LNCaP clone FGC (cell line): Measurements from ENCODE around the gene RAB3B.
"Not testable (repeated sequence)": the region's sequence is repeated elsewhere in the genome, so short reads cannot be mapped to it uniquely, and the experiment has no call there.

Experiments
- DNase-seq: peaks from one replicate; pipeline ENCODE4 v3.0.0-alpha.2; 2011; ENCODE audit warnings: low read depth
- H3K4me3 ChIP-seq: 2 replicates; pipeline ENCODE4 v1.5.1; 2011; ENCODE audit warnings: mild to moderate bottlenecking, low read depth, low read length, control low read depth
- TF ChIP-seq, protein P1 (sequence below): IDR thresholded peaks from 2 replicates; pipeline ENCODE4 v1.5.1; 2012; ENCODE audit warnings: mild to moderate bottlenecking; ENCODE audit not compliant: control insufficient read depth, insufficient read depth; ENCODE audit errors: extremely low read depth

The RAB3B gene

DNA sequence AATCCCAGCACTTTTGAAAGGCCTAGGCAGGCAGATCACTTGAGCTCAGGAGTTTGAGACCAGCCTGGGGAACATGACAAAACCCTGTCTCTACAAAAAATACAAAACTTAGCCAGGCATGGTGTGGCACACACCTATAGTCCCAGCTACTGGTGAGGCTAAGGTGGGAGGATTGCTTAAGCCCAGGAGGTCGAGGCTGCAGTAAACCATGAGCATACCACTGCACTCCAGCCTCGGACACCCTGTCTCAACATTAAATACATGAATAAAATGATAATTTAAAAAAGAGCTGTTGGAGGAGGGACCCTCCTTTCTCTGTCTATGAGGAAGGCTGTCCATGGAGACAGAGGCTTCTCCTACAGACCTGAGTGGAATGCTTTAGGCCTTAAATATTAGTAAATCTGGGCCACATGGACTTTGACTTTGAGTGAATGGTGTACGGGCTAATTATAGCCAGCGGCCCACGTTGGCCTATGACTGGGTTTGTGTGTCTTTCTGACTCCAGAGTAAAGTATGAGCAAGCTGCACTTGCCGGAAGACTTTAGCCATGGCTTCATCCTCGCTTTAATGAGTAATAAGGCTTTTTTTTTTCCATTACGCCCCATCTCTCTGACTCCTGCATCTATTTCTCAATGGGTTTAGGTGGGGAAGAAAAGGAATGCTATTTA lies 21.3 kb downstream of the RAB3B start:
- TF ChIP-seq, protein P1, sequence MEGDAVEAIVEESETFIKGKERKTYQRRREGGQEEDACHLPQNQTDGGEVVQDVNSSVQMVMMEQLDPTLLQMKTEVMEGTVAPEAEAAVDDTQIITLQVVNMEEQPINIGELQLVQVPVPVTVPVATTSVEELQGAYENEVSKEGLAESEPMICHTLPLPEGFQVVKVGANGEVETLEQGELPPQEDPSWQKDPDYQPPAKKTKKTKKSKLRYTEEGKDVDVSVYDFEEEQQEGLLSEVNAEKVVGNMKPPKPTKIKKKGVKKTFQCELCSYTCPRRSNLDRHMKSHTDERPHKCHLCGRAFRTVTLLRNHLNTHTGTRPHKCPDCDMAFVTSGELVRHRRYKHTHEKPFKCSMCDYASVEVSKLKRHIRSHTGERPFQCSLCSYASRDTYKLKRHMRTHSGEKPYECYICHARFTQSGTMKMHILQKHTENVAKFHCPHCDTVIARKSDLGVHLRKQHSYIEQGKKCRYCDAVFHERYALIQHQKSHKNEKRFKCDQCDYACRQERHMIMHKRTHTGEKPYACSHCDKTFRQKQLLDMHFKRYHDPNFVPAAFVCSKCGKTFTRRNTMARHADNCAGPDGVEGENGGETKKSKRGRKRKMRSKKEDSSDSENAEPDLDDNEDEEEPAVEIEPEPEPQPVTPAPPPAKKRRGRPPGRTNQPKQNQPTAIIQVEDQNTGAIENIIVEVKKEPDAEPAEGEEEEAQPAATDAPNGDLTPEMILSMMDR = no peak
- DNase-seq = no peak
- no peak overlapping the region for H3K4me3 ChIP-seq

DNA sequence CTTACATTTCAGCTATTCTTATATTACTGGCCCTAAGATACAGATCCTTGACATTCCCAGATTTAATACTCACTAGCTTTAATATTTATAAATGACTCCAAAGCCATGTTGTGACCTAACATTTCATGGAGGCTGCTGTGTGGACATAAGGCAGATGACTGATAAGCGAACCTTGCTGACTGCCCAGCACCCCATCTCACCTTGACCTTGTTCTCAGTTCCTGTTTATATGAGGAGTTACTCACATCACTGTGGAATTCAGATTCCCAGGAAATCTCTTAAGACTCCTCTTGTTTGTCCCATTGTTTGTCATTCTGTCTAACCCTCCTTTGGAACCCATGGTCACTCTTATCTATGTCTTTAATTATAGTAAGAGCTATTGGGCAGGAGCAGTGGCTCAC lies 21.9 kb downstream of the RAB3B start:
- TF ChIP-seq, protein P1 = no peak
- no peak for DNase-seq
- no peak overlapping the region for H3K4me3 ChIP-seq

- not testable (repeated sequence) for DNase-seq, H3K4me3 ChIP-seq
Measured at GRCh38 chr1:51967213-51967791, 23.2 kb downstream of the RAB3B start.

DNA sequence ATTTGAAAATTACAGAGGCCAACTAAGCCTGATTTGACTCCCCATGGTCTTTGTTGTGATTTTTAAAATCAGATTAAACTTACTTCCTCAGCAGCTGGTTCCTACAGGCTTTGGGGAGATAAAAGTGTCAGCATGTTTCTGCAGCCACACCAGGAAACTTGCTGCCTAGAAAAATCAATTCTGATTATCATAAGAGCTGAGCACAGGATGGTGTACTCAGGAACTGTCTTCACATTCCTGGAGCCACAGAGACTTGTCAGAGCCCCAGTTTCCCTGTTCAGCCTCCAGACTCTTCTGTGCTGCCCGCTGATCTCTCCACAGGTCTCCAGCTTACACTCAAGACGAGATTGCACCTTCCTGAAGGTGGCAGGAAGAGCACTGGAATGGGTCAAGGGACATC lies 23.9 kb downstream of the RAB3B start:
- DNase-seq = no peak
- H3K4me3 ChIP-seq = no peak overlapping the region
- TF ChIP-seq, protein P1 = no peak

GRCh38 chr1:51964309-51964696 lies 26.2 kb downstream of the RAB3B start:
- H3K4me3 ChIP-seq = no peak overlapping the region
- TF ChIP-seq, protein P1 = no peak
- DNase-seq = no peak

GRCh38 chr1:51963592-51964308 lies 26.8 kb downstream of the RAB3B start:
- no peak overlapping the region for H3K4me3 ChIP-seq
- DNase-seq = no peak
- TF ChIP-seq, protein P1 = no peak

DNA sequence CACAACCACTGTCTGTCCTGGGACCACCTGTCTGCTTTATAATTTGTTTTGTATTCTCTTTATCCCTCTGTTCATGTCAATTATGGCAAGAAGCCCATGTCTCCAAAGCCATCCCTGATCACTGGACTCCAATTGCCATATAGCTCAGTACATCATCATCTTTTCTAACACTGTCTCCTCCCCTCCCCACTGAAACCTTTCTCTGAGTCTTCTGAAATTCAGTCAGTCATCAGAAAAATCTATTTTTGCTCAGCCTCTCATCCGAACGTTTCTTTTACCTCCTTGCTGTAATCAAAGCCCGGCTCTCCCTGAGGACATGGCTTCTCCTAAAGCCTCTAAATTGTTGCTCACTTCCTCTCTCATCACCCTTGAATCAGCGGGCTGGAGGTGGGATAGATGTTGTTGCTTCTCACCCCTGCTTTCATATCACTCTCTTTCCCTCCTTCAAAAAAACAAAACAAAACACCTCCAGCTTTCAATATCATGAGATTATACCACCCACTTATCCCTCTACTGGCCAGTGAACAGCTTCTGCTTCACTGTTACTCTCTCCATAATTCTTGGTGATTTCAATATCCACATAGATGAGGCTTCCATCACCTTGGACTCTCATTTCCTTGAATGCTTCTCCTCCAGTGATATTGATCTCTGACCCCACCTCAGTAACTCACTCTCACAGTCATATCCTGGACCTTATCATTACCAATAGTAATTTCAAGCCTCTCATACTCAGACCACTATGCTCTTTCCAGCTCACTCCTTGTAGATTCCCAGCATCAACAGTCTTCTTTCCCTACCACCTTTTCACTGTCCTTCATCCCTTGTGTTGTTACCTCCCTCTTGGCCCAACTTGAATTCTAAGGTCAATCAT lies 27.8 kb downstream of the RAB3B start:
- no peak for DNase-seq
- H3K4me3 ChIP-seq = no peak overlapping the region
- TF ChIP-seq, protein P1 = no peak
